A375 (cell line): ENCODE data around the gene SDHAF3. TPM values are rescaled to one million over a fixed set of nuclear protein-coding genes. Genes with fewer than 3 reads are reported as not detected.

ENCODE experiments used
- total RNA-seq: library from RNA; depleted of rRNA; stranded (reverse); fragments of >200 nt; shearing (Covaris generic); gene quantifications from 2 replicates; pipeline ENCODE4 v1.2.3, GENCODE V29; 2014; rRNA removed

SDHAF3 gene
- 8.1 and 25.6 TPM in 2 replicates for total RNA-seq

GRCh38 chr7:97117372-97118188 is at the start of gene SDHAF3:
Gene SDHAF3, plus strand, starts transcription at chr7:97117698. Its CDS starts 26 bp downstream, at chr7:97117724.

Other genes starting within 250 kb of the SDHAF3 start
- gene DLX6, start 112.1 kb upstream of the SDHAF3 start, total RNA-seq, result 0.05 TPM in 1 of 2 replicates, not detected in the other
- gene DLX5, start 92.9 kb upstream of the SDHAF3 start, total RNA-seq, result not detected in 2 replicates